ENCODE data around the gene SGTA. TPM values are rescaled to one million over a fixed set of nuclear protein-coding genes. Genes with fewer than 3 reads are reported as not detected.

The SGTA gene
- total and polyA plus RNA-seq, 2 of the 13 experiments (the other 11 are each of a cell fraction or from before 2014, with no cell fraction given): 43.9 to 47.4 TPM

DNA sequence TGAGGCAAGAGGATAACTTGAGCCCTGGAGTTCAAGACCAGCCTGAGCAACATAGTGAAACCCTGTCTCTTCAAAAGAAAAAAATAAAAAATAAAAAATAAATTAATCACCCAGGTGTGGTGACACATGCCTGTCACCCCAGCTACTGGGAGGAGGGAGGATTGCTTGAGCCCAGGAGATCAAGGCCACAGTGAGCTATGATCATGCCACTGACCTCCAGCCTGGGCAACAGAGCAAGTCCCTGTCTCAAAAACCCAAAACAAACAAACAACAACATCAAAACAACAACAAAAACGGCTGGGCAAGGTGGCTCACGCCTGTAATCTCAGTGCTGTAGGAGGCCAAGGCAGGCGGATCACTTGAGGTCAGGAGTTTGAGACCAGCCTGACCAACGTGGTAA is 39.0 kb downstream of the SGTA start:
- POLR2A ChIA-PET: interaction anchor here (1.2 kb wide), 1 partner anchor 123 kb away, joined by 4 read pairs; the partner anchor contains the start of gene ZNF556
- H3K4me2 ChIP-seq (ENCODE audit: low read depth, low read length): no peak overlapping the region; the same call in 1 of the 2 replicates
- H3K27me3 ChIP-seq (ENCODE audit: control insufficient read depth in 1 of 2, insufficient read depth in 2 of 2, low read length in 2 of 2): no peaks in the 10 kb centered on the region; a peak in 1 of 5 replicates
- in situ Hi-C loops (cut with HindIII; ENCODE audit: extremely low pct_ligation_motif_present, low pct_unique_long_range_greater_than_20kb) (no loop called here), intact Hi-C loops (cut with micrococcal nuclease; ENCODE audit: unreplicated experiment) (no loop called here)
- no peak overlapping the region for H2AFZ ChIP-seq (ENCODE audit: low read length)
- no peak for ATAC-seq
- H3K27ac ChIP-seq (ENCODE audit: extremely low read length, insufficient read depth, low read length): no peak overlapping the region
- FAIRE-seq: no peak
- no peaks in the 10 kb centered on the region for H4K20me1 ChIP-seq (ENCODE audit: insufficient read depth, low read length)
- CTCF ChIA-PET (ENCODE audit: low intra/inter-chr PET ratio, low total read pairs): interaction anchor here (1.6 kb wide), 1 partner anchor 96 kb away, joined by 5 read pairs; no protein-coding TSS in a partner anchor
- BruUV-seq (replicated peaks): no TSS peak
- peaks cover 7% of the 10 kb centered on the region for H3K4me1 ChIP-seq (ENCODE audit: insufficient read depth, low read length)
- no peak overlapping the region for H3K9ac ChIP-seq (ENCODE audit: insufficient read depth, low read depth, low read length)
- H3K4me3 ChIP-seq (replicated peaks in 1 of 3; ENCODE audit: insufficient read depth in 1 of 3, low read depth in 2 of 3, low read length in 3 of 3): no peak overlapping the region
- no peaks in the 10 kb centered on the region for H3K9me3 ChIP-seq (ENCODE audit: low read length)
- peaks cover 3% of the 10 kb centered on the region for H3K79me2 ChIP-seq (ENCODE audit: insufficient read depth, low read length)
- 4% methylated on average over 4 of the region's 4 CpGs for WGBS (ENCODE audit: low lambda C conversion rate)
- no peaks in the 10 kb centered on the region for H3K36me3 ChIP-seq (replicated peaks in 1 of 2; ENCODE audit: control insufficient read depth in 1 of 2, insufficient read depth in 2 of 2, low read length in 2 of 2)
- DNase-seq (ENCODE audit: low spot score): no peak
- TF ChIP-seq SALL1 (CRISPR knock-in tag; IDR thresholded peaks at IDR 0.05) (peak; percentile 63), MXD4 (CRISPR knock-in tag; IDR thresholded peaks at IDR 0.05) (no peak), ZNF589 (CRISPR knock-in tag; conservative IDR thresholded peaks at IDR 0.05) (no peak), ZNF263 (CRISPR knock-in tag; IDR thresholded peaks at IDR 0.05) (peak; percentile 81), GATAD2A (CRISPR knock-in tag; IDR thresholded peaks at IDR 0.05) (no peak), EEA1 (CRISPR knock-in tag; IDR thresholded peaks at IDR 0.05; ENCODE audit: borderline replicate concordance) (no peak), FOXO1 (CRISPR knock-in tag; IDR thresholded peaks at IDR 0.05) (peak; percentile 31; the same call in 1 of the 2 replicates), NAIF1 (CRISPR knock-in tag; IDR thresholded peaks at IDR 0.05; ENCODE audit: borderline replicate concordance) (no peak), ZNF7 (CRISPR knock-in tag; IDR thresholded peaks at IDR 0.05) (no peak), SMAD3 (CRISPR knock-in tag; IDR thresholded peaks at IDR 0.05) (no peak), SAP130 (CRISPR knock-in tag; IDR thresholded peaks at IDR 0.05; ENCODE audit: low read depth) (peak; percentile 33; the same call in 1 of the 2 replicates), RARA (CRISPR knock-in tag; IDR thresholded peaks at IDR 0.05) (peak; percentile 54)
- TF ChIP-seq, protein P1, sequence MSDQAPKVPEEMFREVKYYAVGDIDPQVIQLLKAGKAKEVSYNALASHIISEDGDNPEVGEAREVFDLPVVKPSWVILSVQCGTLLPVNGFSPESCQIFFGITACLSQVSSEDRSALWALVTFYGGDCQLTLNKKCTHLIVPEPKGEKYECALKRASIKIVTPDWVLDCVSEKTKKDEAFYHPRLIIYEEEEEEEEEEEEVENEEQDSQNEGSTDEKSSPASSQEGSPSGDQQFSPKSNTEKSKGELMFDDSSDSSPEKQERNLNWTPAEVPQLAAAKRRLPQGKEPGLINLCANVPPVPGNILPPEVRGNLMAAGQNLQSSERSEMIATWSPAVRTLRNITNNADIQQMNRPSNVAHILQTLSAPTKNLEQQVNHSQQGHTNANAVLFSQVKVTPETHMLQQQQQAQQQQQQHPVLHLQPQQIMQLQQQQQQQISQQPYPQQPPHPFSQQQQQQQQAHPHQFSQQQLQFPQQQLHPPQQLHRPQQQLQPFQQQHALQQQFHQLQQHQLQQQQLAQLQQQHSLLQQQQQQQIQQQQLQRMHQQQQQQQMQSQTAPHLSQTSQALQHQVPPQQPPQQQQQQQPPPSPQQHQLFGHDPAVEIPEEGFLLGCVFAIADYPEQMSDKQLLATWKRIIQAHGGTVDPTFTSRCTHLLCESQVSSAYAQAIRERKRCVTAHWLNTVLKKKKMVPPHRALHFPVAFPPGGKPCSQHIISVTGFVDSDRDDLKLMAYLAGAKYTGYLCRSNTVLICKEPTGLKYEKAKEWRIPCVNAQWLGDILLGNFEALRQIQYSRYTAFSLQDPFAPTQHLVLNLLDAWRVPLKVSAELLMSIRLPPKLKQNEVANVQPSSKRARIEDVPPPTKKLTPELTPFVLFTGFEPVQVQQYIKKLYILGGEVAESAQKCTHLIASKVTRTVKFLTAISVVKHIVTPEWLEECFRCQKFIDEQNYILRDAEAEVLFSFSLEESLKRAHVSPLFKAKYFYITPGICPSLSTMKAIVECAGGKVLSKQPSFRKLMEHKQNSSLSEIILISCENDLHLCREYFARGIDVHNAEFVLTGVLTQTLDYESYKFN (CRISPR knock-in tag; conservative IDR thresholded peaks at IDR 0.05): peak; percentile 20; the same call in 1 of the 2 replicates
- TF ChIP-seq, protein P2, sequence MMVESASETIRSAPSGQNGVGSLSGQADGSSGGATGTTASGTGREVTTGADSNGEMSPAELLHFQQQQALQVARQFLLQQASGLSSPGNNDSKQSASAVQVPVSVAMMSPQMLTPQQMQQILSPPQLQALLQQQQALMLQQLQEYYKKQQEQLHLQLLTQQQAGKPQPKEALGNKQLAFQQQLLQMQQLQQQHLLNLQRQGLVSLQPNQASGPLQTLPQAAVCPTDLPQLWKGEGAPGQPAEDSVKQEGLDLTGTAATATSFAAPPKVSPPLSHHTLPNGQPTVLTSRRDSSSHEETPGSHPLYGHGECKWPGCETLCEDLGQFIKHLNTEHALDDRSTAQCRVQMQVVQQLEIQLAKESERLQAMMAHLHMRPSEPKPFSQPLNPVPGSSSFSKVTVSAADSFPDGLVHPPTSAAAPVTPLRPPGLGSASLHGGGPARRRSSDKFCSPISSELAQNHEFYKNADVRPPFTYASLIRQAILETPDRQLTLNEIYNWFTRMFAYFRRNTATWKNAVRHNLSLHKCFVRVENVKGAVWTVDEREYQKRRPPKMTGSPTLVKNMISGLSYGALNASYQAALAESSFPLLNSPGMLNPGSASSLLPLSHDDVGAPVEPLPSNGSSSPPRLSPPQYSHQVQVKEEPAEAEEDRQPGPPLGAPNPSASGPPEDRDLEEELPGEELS (CRISPR knock-in tag; IDR thresholded peaks at IDR 0.05): peak; percentile 65
- TF ChIP-seq, protein P3, sequence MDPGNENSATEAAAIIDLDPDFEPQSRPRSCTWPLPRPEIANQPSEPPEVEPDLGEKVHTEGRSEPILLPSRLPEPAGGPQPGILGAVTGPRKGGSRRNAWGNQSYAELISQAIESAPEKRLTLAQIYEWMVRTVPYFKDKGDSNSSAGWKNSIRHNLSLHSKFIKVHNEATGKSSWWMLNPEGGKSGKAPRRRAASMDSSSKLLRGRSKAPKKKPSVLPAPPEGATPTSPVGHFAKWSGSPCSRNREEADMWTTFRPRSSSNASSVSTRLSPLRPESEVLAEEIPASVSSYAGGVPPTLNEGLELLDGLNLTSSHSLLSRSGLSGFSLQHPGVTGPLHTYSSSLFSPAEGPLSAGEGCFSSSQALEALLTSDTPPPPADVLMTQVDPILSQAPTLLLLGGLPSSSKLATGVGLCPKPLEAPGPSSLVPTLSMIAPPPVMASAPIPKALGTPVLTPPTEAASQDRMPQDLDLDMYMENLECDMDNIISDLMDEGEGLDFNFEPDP (CRISPR knock-in tag; conservative IDR thresholded peaks at IDR 0.05): no peak
- TF ChIP-seq, protein P4, sequence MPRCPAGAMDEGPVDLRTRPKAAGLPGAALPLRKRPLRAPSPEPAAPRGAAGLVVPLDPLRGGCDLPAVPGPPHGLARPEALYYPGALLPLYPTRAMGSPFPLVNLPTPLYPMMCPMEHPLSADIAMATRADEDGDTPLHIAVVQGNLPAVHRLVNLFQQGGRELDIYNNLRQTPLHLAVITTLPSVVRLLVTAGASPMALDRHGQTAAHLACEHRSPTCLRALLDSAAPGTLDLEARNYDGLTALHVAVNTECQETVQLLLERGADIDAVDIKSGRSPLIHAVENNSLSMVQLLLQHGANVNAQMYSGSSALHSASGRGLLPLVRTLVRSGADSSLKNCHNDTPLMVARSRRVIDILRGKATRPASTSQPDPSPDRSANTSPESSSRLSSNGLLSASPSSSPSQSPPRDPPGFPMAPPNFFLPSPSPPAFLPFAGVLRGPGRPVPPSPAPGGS (CRISPR knock-in tag; IDR thresholded peaks at IDR 0.05): no peak
- TF ChIP-seq, protein P5, sequence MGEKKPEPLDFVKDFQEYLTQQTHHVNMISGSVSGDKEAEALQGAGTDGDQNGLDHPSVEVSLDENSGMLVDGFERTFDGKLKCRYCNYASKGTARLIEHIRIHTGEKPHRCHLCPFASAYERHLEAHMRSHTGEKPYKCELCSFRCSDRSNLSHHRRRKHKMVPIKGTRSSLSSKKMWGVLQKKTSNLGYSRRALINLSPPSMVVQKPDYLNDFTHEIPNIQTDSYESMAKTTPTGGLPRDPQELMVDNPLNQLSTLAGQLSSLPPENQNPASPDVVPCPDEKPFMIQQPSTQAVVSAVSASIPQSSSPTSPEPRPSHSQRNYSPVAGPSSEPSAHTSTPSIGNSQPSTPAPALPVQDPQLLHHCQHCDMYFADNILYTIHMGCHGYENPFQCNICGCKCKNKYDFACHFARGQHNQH (CRISPR knock-in tag; IDR thresholded peaks at IDR 0.05): no peak

Data from HepG2 (cell line).